Astrocyte (in vitro differentiated cells and primary cell): ENCODE results near the gene PDGFA. TPM values are rescaled to one million over a fixed set of nuclear protein-coding genes. Genes with fewer than 3 reads are reported as not detected.

Source experiments
- DNase-seq: peaks from one replicate; pipeline ENCODE4 v3.0.0-alpha.2; 2010; ENCODE audit warnings: low read depth
- FAIRE-seq: peaks from 2 replicates; lab custom pipeline; 2011; peaks lifted over from hg19 to GRCh38; lab: Jason Lieb, UNC
- H2AFZ ChIP-seq: 2 replicates; pipeline ENCODE4 v1.6.0; 2012; ENCODE audit warnings: low read depth, low read length, inconsistent platforms
- H3K27ac ChIP-seq: 2 replicates; pipeline ENCODE4 v1.5.1; 2011; ENCODE audit warnings: low read depth, low read length, inconsistent platforms
- H3K27me3 ChIP-seq: 2 replicates; pipeline ENCODE4 v1.6.0; 2011; ENCODE audit warnings: low read length, inconsistent platforms; ENCODE audit not compliant: insufficient read depth
- H3K36me3 ChIP-seq: 2 replicates; pipeline ENCODE4 v1.5.1; 2011; ENCODE audit warnings: low read length, inconsistent platforms; ENCODE audit not compliant: insufficient read depth
- H3K4me1 ChIP-seq: 2 replicates; pipeline ENCODE4 v1.5.1; 2011; ENCODE audit warnings: low read length, inconsistent platforms; ENCODE audit not compliant: insufficient read depth
- H3K4me2 ChIP-seq: 2 replicates; pipeline ENCODE4 v1.6.0; 2012; ENCODE audit warnings: low read length, inconsistent platforms
- H3K4me3 ChIP-seq: 2 replicates; pipeline ENCODE4 v1.5.1; 2011; ENCODE audit warnings: low read depth, mild to moderate bottlenecking, low read length, inconsistent platforms; ENCODE audit not compliant: insufficient read depth
- H3K79me2 ChIP-seq: 2 replicates; pipeline ENCODE4 v1.6.0; 2012; ENCODE audit warnings: mild to moderate bottlenecking, low read length, inconsistent platforms; ENCODE audit not compliant: insufficient read depth
- H3K9ac ChIP-seq: 2 replicates; pipeline ENCODE4 v1.6.0; 2012; ENCODE audit warnings: mild to moderate bottlenecking, low read length, inconsistent platforms
- H3K9me3 ChIP-seq: 2 replicates; pipeline ENCODE4 v1.5.1; 2012; ENCODE audit warnings: low read depth, mild to moderate bottlenecking, low read length, inconsistent platforms; ENCODE audit not compliant: insufficient read depth
- H4K20me1 ChIP-seq: 2 replicates; pipeline ENCODE4 v1.6.0; 2012; ENCODE audit warnings: low read length, inconsistent platforms; ENCODE audit not compliant: insufficient read depth
- H3K27ac Mint-ChIP-seq: one replicate; pipeline ENCODE4 v1.8.0; 2021; ENCODE audit warnings: mild to moderate bottlenecking, mixed read lengths; ENCODE audit not compliant: unreplicated experiment
- H3K27me3 Mint-ChIP-seq: one replicate; pipeline ENCODE4 v1.8.0; 2021; ENCODE audit warnings: low read depth, mixed read lengths; ENCODE audit not compliant: unreplicated experiment
- H3K36me3 Mint-ChIP-seq: one replicate; pipeline ENCODE4 v1.8.0; 2021; ENCODE audit warnings: low read depth, mixed read lengths; ENCODE audit not compliant: unreplicated experiment
- H3K4me1 Mint-ChIP-seq: one replicate; pipeline ENCODE4 v1.8.0; 2021; ENCODE audit warnings: low read depth, mixed read lengths; ENCODE audit not compliant: unreplicated experiment
- H3K4me3 Mint-ChIP-seq: one replicate; pipeline ENCODE4 v1.8.0; 2021; ENCODE audit warnings: mild to moderate bottlenecking, moderate library complexity, mixed read lengths; ENCODE audit not compliant: unreplicated experiment
- H3K9me3 Mint-ChIP-seq: one replicate; pipeline ENCODE4 v1.8.0; 2021; ENCODE audit warnings: mild to moderate bottlenecking, mixed read lengths; ENCODE audit not compliant: unreplicated experiment
- EZH2 ChIP-seq: IDR thresholded peaks from 2 replicates; pipeline ENCODE4 v1.6.1; 2012; ENCODE audit warnings: mild to moderate bottlenecking, low read length, inconsistent platforms; ENCODE audit not compliant: insufficient read depth
- total RNA-seq: library from RNA; stranded (reverse); gene quantifications from 2 replicates; pipeline ENCODE4 v1.2.1, GENCODE V29; 2021
- TF ChIP-seq, protein P1 (sequence below): IDR thresholded peaks from 2 replicates; pipeline ENCODE4 v1.5.1; 2011; ENCODE audit warnings: low read depth, mild to moderate bottlenecking, inconsistent platforms, low read length, moderate library complexity; ENCODE audit not compliant: insufficient read depth

Gene PDGFA
- total RNA-seq, 1 donor from 2014 or later = 47.1 TPM

DNA sequence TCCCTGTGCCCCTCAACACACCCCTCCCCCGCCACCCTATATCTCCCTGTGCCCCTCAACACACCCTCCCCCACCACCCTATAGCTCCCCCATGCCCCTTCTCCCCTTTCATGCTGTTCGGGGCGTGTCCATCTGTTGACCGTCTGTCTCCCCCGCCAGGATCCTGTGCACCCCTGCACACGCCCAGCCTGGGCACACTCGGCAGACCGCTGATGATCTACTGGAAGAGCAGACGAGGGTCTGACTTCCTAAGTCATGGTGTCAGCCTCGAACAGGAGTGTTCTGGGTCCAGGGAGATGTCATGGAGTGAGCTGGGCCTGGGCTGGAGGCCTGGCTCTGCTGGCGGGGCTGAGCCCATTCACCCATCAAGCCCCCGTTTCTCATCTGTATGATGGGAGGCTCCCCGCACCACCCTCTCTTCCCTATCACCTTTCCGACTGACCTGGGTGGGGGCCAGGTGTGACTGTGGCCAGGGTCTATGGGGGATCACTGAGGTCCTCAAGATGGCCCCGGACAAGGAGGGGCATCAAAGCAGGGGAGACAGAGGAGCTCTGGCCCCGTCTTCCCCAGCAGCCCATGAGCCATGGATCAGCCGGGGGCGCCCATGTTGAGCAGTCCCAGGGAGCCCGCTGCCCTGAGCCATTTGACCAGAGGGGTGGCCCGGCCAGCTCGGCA is 48.3 kb downstream of the PDGFA start:
- no peak overlapping the region for H3K9ac ChIP-seq
- peak overlapping the region; percentile 28 for H2AFZ ChIP-seq
- no peaks in the 10 kb centered on the region for H3K36me3 ChIP-seq
- no peak overlapping the region for H3K4me3 ChIP-seq
- peak overlapping the region; percentile 47 for H3K27ac ChIP-seq
- H4K20me1 ChIP-seq = no peaks in the 10 kb centered on the region
- no peaks in the 10 kb centered on the region for H3K79me2 ChIP-seq
- peaks cover 14% of the 10 kb centered on the region for H3K4me1 Mint-ChIP-seq
- peaks cover 2% of the 10 kb centered on the region for H3K36me3 Mint-ChIP-seq
- no peak overlapping the region for H3K4me3 Mint-ChIP-seq
- H3K9me3 Mint-ChIP-seq = peaks cover 18% of the 10 kb centered on the region
- peak overlapping the region; percentile 32 for H3K4me2 ChIP-seq
- peaks cover 25% of the 10 kb centered on the region for H3K4me1 ChIP-seq
- TF ChIP-seq EZH2 = no peak
- TF ChIP-seq, protein P1, sequence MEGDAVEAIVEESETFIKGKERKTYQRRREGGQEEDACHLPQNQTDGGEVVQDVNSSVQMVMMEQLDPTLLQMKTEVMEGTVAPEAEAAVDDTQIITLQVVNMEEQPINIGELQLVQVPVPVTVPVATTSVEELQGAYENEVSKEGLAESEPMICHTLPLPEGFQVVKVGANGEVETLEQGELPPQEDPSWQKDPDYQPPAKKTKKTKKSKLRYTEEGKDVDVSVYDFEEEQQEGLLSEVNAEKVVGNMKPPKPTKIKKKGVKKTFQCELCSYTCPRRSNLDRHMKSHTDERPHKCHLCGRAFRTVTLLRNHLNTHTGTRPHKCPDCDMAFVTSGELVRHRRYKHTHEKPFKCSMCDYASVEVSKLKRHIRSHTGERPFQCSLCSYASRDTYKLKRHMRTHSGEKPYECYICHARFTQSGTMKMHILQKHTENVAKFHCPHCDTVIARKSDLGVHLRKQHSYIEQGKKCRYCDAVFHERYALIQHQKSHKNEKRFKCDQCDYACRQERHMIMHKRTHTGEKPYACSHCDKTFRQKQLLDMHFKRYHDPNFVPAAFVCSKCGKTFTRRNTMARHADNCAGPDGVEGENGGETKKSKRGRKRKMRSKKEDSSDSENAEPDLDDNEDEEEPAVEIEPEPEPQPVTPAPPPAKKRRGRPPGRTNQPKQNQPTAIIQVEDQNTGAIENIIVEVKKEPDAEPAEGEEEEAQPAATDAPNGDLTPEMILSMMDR = no peak
- FAIRE-seq (no peak), DNase-seq (no peak)
- H3K9me3 ChIP-seq = peaks cover 3% of the 10 kb centered on the region
- peak overlapping the region; percentile 81 for H3K27ac Mint-ChIP-seq
- no peaks in the 10 kb centered on the region for H3K27me3 ChIP-seq
- H3K27me3 Mint-ChIP-seq = peaks cover 4% of the 10 kb centered on the region

DNA sequence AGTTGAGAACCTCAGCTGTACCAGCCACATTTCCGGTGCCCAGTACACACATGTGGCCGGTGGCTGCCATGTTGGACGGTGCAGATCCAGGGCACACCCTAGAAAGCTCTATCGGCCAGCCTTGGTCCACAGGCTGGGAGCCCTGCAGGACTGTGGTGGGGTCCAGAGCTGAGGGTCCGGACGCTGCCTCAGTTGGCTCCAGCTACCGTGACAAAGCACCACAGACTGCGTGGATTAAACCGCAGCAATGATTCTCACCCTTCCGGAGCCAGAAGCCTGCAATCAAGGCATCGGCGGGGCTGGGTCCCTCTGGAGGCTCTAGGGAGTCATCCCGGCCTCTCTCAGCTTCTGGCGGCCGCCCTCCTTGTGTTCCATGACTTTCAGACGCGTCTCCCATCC is 50.1 kb downstream of the PDGFA start:
- Histone ChIP-seq H3K9me3 (peaks cover 3% of the 10 kb centered on the region), H3K9ac (no peak overlapping the region), H3K27ac (no peak overlapping the region), H4K20me1 (no peaks in the 10 kb centered on the region), H2AFZ (no peak overlapping the region), H3K4me2 (peak overlapping the region; percentile 32), H3K79me2 (no peaks in the 10 kb centered on the region), H3K4me3 (no peak overlapping the region), H3K4me1 (peaks cover 25% of the 10 kb centered on the region), H3K36me3 (no peaks in the 10 kb centered on the region), H3K27me3 (no peaks in the 10 kb centered on the region)
- no peak overlapping the region for H3K4me3 Mint-ChIP-seq
- peaks cover 18% of the 10 kb centered on the region for H3K9me3 Mint-ChIP-seq
- peaks cover 4% of the 10 kb centered on the region for H3K27me3 Mint-ChIP-seq
- H3K27ac Mint-ChIP-seq = no peak overlapping the region
- FAIRE-seq (no peak), DNase-seq (no peak)
- TF ChIP-seq, protein P1 = no peak
- no peak for TF ChIP-seq EZH2
- H3K4me1 Mint-ChIP-seq = peaks cover 14% of the 10 kb centered on the region
- peaks cover 2% of the 10 kb centered on the region for H3K36me3 Mint-ChIP-seq
